Smooth muscle cell (in vitro differentiated cells): ENCODE measurements around the gene PTK7. TPM values are rescaled to one million over a fixed set of nuclear protein-coding genes. Genes with fewer than 3 reads are reported as not detected.

Experiments used
- DNase-seq: peaks from one replicate; lab custom pipeline; 2025; ENCODE audit not compliant: unreplicated experiment; lab: John Stamatoyannopoulos, UW
- H2AFZ ChIP-seq: fragments of 200-600 bp; sonication (generic); 2 replicates; pipeline ENCODE4 v1.6.0; 2016; ENCODE audit warnings: antibody characterized with exemption, low read depth, mild to moderate bottlenecking
- H3F3A ChIP-seq: fragments of 200-600 bp; sonication (generic); 2 replicates; pipeline ENCODE4 v1.6.0; 2017; ENCODE audit warnings: antibody characterized with exemption, low read depth
- H3K27ac ChIP-seq: fragments of 200-600 bp; sonication (generic); 2 replicates; pipeline ENCODE4 v1.5.1; 2016; ENCODE audit warnings: low read depth, mild to moderate bottlenecking
- H3K27me3 ChIP-seq: fragments of 200-600 bp; sonication (generic); 2 replicates; pipeline ENCODE4 v1.6.1; 2016; ENCODE audit warnings: low read depth, mild to moderate bottlenecking
- H3K36me3 ChIP-seq: fragments of 200-600 bp; sonication (generic); 2 replicates; pipeline ENCODE4 v1.5.1; 2016; ENCODE audit warnings: low read depth
- H3K4me1 ChIP-seq: fragments of 200-600 bp; sonication (generic); 2 replicates; pipeline ENCODE4 v1.5.1; 2016; ENCODE audit warnings: low read depth
- H3K4me2 ChIP-seq: fragments of 200-600 bp; sonication (generic); 2 replicates; pipeline ENCODE4 v1.6.0; 2016; ENCODE audit warnings: mild to moderate bottlenecking
- H3K4me3 ChIP-seq: fragments of 200-600 bp; sonication (generic); 2 replicates; pipeline ENCODE4 v1.5.1; 2016; ENCODE audit warnings: mild to moderate bottlenecking
- H3K79me2 ChIP-seq: fragments of 200-600 bp; sonication (generic); 2 replicates; pipeline ENCODE4 v1.6.0; 2016; ENCODE audit warnings: low read depth, mild to moderate bottlenecking
- H3K9ac ChIP-seq: fragments of 200-600 bp; sonication (generic); 2 replicates; pipeline ENCODE4 v1.6.0; 2016; ENCODE audit warnings: low read depth
- H3K9me3 ChIP-seq: fragments of 200-600 bp; sonication (generic); replicated peaks from 2 replicates; pipeline ENCODE4 v1.5.1; 2016; ENCODE audit warnings: low read depth
- H4K20me1 ChIP-seq: fragments of 200-600 bp; sonication (generic); 2 replicates; pipeline ENCODE4 v1.6.0; 2016; ENCODE audit warnings: low read depth
- CTCF ChIP-seq: fragments of 200-600 bp; sonication (generic); IDR thresholded peaks from 2 replicates; pipeline ENCODE4 v1.5.1; 2017; ENCODE audit warnings: borderline replicate concordance, mild to moderate bottlenecking, antibody characterized with exemption; ENCODE audit not compliant: insufficient read depth, poor library complexity, severe bottlenecking
- WGBS: methylation state at CpG from one replicate; pipeline ENCODE4 v1.1.7; 2016; ENCODE audit warnings: low lambda C conversion rate; 5-methylcytosine and 5-hydroxymethylcytosine counted together
- polyA plus RNA-seq: library from polyadenylated mRNA; unstranded; fragments of >200 nt; fragmentation: Nextera tagmentation; extraction: Ambion mirVana; gene quantifications from 2 replicates; pipeline ENCODE4 v1.2.1, GENCODE V29; 2016
- total RNA-seq: library from RNA; depleted of rRNA; stranded (reverse); fragments of >200 nt; gene quantifications from 2 replicates; pipeline ENCODE4 v1.2.3, GENCODE V29; 2014

PTK7 gene
- total and polyA plus RNA-seq, 2 experiments from 2014 or later = 376 to 598 TPM

GRCh38 chr6:43196337-43196736, 120.2 kb downstream of the PTK7 start:
- no peak for TF ChIP-seq CTCF
- Histone ChIP-seq H3K36me3 (no peaks in the 10 kb centered on the region), H3F3A (no peaks in the 10 kb centered on the region), H2AFZ (no peak overlapping the region), H4K20me1 (no peaks in the 10 kb centered on the region), H3K9me3 (no peaks in the 10 kb centered on the region), H3K79me2 (no peaks in the 10 kb centered on the region), H3K9ac (no peak overlapping the region), H3K4me3 (no peak overlapping the region), H3K27me3 (no peaks in the 10 kb centered on the region), H3K27ac (no peak overlapping the region), H3K4me1 (no peaks in the 10 kb centered on the region), H3K4me2 (no peak overlapping the region)
- WGBS = 88% methylated on average over 5 of the region's 5 CpGs
- no peak for DNase-seq

DNA sequence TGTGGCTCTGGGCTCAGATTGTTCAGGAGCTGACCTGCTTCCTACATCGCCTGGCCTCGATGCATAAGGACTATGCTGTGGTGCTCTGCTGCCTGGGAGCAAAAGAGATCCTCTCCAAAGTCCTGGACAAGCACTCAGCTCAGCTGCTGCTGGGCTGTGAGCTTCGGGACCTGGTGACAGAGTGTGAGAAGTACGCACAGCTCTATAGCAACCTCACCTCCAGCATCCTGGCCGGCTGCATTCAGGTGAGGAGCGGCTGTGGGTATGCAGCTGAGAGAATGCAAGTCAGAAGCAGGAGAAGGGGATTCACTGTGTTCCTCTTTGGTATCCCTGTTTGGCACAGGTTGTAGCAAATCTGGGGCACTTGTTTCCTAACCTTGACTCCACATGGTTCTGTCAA, 123.8 kb downstream of the PTK7 start:
- no peaks in the 10 kb centered on the region for H3K4me1 ChIP-seq
- H3F3A ChIP-seq = no peaks in the 10 kb centered on the region
- H2AFZ ChIP-seq = no peak overlapping the region
- no peak overlapping the region for H3K27ac ChIP-seq
- WGBS = 92% methylated on average over 6 of the region's 6 CpGs
- H3K79me2 ChIP-seq = no peaks in the 10 kb centered on the region
- no peak overlapping the region for H3K4me3 ChIP-seq
- H4K20me1 ChIP-seq = no peaks in the 10 kb centered on the region
- H3K9me3 ChIP-seq = no peaks in the 10 kb centered on the region
- DNase-seq = no peak
- H3K36me3 ChIP-seq = no peaks in the 10 kb centered on the region
- H3K27me3 ChIP-seq = no peaks in the 10 kb centered on the region
- no peak overlapping the region for H3K9ac ChIP-seq
- TF ChIP-seq CTCF = no peak
- H3K4me2 ChIP-seq = no peak overlapping the region

DNA sequence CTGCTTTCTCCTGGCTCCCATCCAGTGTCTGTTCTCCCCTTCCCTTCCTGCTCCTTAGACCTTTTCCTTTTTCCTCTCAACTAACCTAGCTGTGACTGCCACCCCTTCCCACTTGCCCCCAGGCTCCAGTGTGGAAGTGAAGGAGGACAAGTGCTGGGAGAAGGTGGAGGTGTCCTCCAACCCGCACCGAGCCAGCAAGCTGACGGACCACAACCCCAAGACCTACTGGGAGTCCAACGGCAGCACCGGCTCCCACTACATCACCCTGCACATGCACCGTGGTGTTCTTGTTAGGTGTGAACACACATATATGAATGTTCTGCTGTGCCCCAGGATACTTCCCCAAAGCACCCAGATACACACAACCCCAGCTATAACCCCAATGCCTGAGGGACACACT, 124.4 kb downstream of the PTK7 start:
- no peaks in the 10 kb centered on the region for H4K20me1 ChIP-seq
- H3K9ac ChIP-seq = no peak overlapping the region
- H3K4me3 ChIP-seq = no peak overlapping the region
- H3F3A ChIP-seq = no peaks in the 10 kb centered on the region
- H3K27me3 ChIP-seq = no peaks in the 10 kb centered on the region
- H3K79me2 ChIP-seq = no peaks in the 10 kb centered on the region
- no peak overlapping the region for H2AFZ ChIP-seq
- no peak overlapping the region for H3K27ac ChIP-seq
- no peak for DNase-seq
- no peak for TF ChIP-seq CTCF
- WGBS = 97% methylated on average over 6 of the region's 6 CpGs
- H3K4me2 ChIP-seq = no peak overlapping the region
- no peaks in the 10 kb centered on the region for H3K4me1 ChIP-seq
- H3K36me3 ChIP-seq = no peaks in the 10 kb centered on the region
- H3K9me3 ChIP-seq = no peaks in the 10 kb centered on the region

DNA sequence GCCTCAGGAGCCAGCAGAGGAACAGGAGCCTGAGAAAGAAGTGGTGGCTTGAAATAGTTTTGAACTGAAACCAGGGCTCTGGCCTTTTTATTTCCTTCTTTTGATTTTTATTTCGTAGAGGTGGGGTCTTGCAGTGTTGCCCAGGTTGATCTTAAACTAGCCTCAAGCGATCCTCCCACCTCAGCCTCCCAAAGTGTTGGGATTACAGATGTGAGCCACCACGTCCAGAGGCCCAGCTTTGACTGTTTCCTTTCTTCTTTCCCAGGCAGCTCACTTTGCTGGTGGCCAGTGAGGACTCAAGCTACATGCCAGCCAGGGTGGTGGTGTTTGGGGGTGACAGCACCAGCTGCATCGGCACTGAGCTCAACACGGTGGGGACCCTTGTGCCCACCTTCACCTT, 126.3 kb downstream of the PTK7 start:
- no peaks in the 10 kb centered on the region for H3K27me3 ChIP-seq
- DNase-seq = no peak
- no peak overlapping the region for H3K4me2 ChIP-seq
- no peaks in the 10 kb centered on the region for H4K20me1 ChIP-seq
- no peaks in the 10 kb centered on the region for H3F3A ChIP-seq
- 88% methylated on average over 5 of the region's 5 CpGs for WGBS
- no peaks in the 10 kb centered on the region for H3K9me3 ChIP-seq
- no peak for TF ChIP-seq CTCF
- no peaks in the 10 kb centered on the region for H3K79me2 ChIP-seq
- H3K4me3 ChIP-seq = no peak overlapping the region
- H3K27ac ChIP-seq = no peak overlapping the region
- no peaks in the 10 kb centered on the region for H3K4me1 ChIP-seq
- no peaks in the 10 kb centered on the region for H3K36me3 ChIP-seq
- H3K9ac ChIP-seq = no peak overlapping the region
- H2AFZ ChIP-seq = no peak overlapping the region
